HEK293 (cell line): ENCODE measurements around the gene POLR3E.

Experiments used
- HIC1 ChIP-seq: fragments of 450-650 bp; formaldehyde crosslinking; IDR thresholded peaks from 2 replicates; pipeline ENCODE4 v1.5.1; 2016; ENCODE audit warnings: missing biosample characterization, missing genetic modification characterization
- ZBTB21 ChIP-seq: fragments of 450-650 bp; formaldehyde crosslinking; IDR thresholded peaks from 2 replicates; pipeline ENCODE4 v1.5.1; 2017; ENCODE audit warnings: missing biosample characterization, missing genetic modification characterization
- ZNF10 ChIP-seq: fragments of 450-650 bp; formaldehyde crosslinking; IDR thresholded peaks from 2 replicates; pipeline ENCODE4 v1.5.1; 2017; ENCODE audit warnings: missing biosample characterization, missing genetic modification characterization
- ZNF155 ChIP-seq: fragments of 450-650 bp; formaldehyde crosslinking; IDR thresholded peaks from 2 replicates; pipeline ENCODE4 v1.5.1; 2016; ENCODE audit warnings: missing biosample characterization, missing genetic modification characterization
- ZNF514 ChIP-seq: fragments of 450-650 bp; formaldehyde crosslinking; IDR thresholded peaks from 2 replicates; pipeline ENCODE4 v1.5.1; 2016; ENCODE audit warnings: missing biosample characterization, missing genetic modification characterization
- ZXDB ChIP-seq: fragments of 450-650 bp; formaldehyde crosslinking; IDR thresholded peaks from 2 replicates; pipeline ENCODE4 v1.5.1; 2016; ENCODE audit warnings: missing biosample characterization, missing genetic modification characterization

DNA sequence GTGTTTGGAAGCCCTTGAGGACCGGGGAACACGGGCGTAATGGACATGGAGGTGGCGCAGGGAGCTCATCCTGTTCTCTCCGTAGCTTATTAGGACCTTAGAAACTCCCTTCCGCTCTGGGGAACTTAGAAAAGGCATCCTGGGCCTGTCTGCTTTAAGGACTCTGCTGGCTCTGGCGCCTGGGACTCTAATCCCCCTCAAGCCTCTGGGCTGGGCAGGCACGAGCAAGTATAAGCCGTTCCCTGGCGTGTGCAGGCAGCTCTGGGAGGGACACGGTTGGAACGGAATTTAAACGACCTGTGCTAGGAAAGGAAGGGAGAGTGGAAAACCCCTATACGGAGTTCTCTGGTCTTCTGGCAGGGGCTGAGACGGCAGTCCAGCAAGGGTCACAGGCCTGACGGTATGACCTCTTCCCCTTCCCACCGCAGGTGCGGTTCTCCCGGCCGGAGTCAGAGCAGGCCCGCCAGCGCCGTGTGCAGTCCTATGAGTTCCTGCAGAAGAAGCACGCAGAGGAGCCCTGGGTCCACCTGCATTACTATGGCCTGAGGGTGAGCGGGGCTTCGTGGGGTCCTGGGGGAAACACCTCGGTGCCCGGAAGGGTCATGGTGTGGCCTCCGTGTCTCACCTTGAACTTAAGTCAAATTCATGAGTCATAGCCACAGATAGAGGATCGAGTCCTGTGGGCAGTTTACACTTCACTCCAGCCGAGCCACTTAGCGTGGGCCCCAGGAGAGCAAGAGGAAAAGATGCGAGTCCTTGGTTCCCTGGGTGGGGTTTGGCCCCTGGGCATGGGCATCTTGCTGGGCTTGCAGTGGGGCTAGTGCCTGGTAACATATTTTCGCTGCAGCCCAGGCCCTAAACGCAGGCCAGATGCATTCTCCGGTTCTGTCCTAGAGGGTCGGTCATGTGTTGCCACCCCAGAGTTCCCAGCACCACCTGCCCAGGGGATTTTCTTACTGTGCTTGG is 17.7 kb downstream of the POLR3E start:
- TF ChIP-seq ZBTB21 (tag by site-specific recombination) (no peak), ZNF10 (no peak), ZNF514 (tag by site-specific recombination) (no peak), ZXDB (no peak), HIC1 (tag by site-specific recombination) (no peak), ZNF155 (tag by site-specific recombination) (no peak)
